ENCODE measurements around the gene SLC9A9. TPM values are rescaled to one million over a fixed set of nuclear protein-coding genes. Genes with fewer than 3 reads are reported as not detected.

The SLC9A9 gene
- total RNA-seq, 1 donor from 2014 or later = 7.1 TPM

DNA sequence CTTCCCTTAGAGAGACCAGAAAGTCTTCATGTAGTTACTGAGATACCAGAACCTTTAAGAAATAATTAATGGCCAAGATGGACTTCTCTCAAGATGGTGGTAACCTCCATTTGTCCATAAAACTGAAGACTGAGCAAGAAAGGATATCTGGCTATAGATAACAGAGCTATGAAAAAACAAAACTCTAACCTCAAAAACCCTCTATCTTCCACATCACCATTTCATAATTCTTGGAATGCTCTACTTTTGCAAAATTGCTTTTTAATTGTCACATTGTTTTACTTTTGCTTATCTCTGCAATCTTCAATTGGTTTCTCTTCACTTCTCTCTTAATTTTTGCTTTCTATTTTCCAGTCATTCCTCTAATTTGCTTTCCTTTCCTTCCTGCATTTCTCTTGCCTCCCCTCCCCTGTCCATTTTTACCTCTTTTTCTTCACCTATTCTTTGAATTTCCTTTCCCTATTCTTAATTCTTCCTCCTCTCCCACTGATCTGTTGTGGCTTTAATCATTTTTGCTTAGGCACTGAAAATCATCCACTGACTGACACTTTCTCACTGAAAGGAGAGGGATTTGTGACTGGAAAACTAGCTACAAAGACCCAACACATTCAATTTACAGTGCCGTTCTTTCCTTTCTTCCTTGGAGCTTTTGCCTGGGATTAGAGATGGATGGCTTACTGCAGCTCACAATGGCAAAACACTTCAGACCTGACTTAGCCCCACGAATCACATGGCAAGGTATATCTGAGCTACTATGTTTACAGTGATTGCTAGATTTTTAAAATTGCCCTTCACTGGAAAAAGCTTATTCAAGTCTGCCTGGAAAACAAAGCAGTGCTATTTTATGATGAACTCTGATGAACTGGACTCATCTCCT lies 485.9 kb downstream of the SLC9A9 start:
- DNase-seq (ENCODE audit: low read depth in 2 of 2) = no peak

DNA sequence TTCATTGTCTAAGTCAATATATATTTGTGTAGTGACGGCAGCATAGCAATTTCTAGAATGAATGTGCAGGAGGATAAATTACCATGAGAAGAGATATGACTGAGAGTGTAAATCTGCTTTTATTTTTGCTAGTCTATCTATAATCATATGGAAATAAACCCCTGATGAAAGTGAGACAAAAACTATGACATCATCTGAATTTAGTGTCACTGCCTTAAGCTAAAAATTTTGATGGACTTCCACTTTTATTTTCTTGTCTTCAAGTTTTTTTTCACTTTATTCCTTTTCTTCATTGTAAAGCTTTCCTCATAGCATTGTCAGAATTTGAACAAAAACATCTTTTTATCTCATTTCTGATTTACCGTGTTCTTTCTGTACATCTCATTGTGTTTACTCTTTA lies 486.7 kb downstream of the SLC9A9 start:
- DNase-seq (ENCODE audit: low read depth in 2 of 2) = no peak

DNA sequence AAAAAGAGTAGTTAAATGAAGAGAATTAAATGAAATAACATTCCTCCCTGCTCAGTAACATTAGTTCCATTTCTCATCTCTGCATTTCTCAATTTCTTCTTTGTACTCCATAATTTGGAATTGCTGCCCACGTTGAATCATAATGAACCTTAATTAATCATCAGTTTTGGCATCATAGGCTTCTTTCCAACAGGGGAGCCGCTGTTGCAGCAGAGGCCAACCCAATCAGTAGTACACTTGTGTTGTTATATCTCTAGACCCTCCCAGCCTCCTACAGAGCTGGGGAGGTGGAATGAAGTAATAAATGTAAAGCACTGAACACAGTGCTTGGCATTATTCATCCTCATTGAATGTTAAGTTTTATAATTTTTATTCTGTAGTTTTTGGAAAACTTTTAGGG lies 488.0 kb downstream of the SLC9A9 start:
- no peak for DNase-seq (ENCODE audit: low read depth in 2 of 2)

DNA sequence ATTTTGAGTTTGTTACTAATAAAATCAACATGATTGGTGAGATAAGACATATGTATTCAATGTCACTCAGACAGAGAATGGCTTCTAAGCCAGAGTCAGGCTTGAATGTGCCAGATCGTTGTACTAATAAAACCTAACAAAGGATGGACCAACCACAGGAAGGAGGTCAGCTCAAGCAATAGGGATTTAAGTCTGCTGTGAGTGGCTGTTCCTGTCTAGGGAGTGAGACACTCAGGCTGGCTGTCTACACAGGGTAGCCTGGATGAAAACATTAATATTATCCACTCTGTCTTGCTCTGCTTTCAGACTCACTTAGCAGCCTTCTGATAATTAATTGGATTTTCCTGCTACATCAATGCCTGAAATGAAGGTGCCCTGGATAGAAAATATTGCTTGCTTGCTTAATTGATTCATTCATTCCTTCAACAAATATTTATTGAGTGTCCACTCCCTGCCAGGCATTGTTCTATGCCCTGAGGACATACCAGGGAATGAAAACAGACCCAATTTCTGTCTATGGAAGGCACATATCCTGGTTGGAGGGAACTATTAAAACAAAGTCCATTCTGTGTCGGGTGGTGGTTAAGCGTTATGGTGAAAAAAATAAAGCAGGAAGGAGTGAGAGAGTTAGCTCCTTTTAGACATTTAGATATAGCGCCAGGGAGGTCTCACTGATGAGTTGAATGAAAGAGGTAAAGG lies 489.3 kb downstream of the SLC9A9 start:
- peak in 1 of 2 donors; percentile 26 for DNase-seq (ENCODE audit: low read depth in 2 of 2)

DNA sequence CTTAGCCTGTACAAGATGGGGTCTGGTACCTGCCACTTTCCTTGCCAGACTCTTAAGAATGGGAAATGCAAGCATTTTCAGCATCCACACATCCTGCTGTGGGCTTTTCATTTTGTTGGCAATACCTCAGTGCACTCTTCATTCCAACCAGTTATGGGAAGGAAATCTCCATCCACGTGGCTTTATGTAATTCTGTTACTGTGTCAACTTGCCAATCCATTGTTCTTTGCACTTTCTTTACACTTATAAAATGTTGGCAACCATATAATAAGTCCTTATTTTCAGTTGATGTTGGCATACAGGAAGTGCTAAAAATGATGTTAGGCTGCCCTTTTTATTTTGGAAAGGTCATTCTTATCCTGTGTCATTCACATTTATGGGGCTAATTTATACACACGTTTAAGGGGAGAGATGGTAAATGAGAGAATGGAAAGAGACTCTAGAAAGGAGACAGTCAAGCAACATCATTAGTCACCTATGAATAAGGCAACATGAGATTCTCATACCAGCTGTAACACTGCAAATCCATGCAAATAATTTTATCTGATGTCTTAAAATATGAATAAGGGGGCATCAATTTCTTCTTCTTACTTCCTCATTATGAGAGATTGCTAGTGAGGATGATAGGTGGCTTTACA lies 490.0 kb downstream of the SLC9A9 start:
- DNase-seq (ENCODE audit: low read depth in 2 of 2) = peak; percentile 45 to 84

DNA sequence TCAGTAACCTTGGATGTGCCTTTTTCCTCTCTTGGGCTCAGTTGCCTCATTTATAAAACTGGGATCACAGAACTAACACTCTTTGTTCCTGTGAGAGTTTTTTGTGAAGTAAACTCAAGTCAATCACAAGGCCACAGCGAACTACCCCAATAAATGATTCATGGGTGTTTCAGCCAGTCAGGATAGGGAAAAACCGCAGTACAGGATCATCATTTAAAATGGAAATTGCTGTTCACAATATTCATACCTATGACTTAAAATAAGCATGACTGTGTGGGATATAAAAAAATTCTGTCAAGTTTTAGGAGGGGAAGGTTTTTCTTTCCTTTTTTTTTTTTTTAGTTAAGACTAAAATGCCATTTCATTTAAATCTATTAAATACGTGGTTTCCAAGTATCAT lies 490.6 kb downstream of the SLC9A9 start:
- DNase-seq (ENCODE audit: low read depth in 2 of 2) = no peak

DNA sequence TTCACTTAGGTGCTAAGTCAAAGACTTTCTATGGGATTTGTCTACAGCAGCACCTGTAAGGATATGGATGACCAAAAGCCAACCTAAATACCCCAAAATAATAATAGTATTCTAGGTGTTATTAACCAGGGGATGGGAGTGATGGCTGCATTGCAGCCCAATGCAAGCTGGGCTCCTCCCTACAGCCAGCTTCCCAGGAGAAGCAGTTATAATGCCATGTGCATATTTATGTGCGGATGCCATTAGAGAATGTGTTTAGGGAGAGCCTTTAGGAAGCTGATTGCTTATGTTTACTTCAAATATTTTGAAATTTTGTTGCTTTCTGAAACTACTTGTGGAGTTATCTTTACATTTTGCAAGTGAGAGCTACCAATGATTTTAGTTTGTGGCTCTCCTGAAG lies 491.4 kb downstream of the SLC9A9 start:
- DNase-seq (ENCODE audit: low read depth in 2 of 2) = no peak

DNA sequence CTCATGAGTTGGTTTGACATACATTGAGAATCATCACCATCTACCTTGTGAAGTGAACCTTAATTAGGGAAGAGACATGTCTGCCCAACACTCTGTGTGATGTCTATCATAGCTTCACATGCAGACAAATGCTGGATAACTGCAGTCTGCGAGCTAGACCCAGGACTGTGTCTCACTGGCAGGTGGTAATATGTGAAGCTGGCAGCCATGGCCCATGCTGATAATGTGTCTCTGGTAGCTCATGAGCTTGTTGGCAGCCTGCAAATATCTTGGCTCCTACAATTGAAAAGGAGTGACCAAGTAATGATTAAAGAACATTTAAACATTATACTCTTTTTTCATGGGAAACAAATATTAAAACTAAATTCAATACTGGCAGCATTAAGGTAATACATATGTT lies 493.9 kb downstream of the SLC9A9 start:
- DNase-seq (ENCODE audit: low read depth in 2 of 2) = no peak

DNA sequence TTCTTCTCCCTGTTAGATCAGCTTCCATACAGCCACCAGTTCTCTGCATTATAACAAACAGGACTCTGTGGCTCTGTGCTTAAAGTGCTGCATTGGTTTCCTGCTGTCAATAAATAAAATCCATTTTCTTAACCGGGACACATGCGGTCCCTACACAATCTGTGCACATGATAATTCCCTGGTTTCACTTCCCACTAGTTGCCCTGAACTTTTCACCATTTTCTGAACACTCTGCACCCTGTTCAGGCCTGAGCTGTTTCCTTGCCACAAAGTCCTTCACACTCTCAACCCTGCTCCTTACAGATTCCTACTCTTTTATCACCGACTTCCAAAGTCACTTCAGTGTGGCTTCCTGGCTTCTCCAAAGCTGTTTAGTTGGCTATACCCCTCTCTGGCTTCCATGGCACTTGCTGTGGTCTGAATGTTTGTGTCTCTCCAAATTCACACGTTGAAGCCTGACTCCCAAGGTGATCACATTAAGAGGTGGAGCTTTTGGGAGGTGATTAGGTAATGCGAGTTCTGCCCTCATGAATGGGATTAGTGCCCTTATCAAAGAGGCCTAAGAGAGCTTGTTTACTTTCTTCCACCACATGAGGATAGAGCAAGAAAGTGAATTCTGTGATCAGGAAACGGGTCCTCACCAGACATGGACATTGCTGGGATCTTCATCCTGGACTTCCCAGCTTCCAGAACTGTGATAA lies 495.3 kb downstream of the SLC9A9 start:
- DNase-seq (ENCODE audit: low read depth in 2 of 2) = no peak

DNA sequence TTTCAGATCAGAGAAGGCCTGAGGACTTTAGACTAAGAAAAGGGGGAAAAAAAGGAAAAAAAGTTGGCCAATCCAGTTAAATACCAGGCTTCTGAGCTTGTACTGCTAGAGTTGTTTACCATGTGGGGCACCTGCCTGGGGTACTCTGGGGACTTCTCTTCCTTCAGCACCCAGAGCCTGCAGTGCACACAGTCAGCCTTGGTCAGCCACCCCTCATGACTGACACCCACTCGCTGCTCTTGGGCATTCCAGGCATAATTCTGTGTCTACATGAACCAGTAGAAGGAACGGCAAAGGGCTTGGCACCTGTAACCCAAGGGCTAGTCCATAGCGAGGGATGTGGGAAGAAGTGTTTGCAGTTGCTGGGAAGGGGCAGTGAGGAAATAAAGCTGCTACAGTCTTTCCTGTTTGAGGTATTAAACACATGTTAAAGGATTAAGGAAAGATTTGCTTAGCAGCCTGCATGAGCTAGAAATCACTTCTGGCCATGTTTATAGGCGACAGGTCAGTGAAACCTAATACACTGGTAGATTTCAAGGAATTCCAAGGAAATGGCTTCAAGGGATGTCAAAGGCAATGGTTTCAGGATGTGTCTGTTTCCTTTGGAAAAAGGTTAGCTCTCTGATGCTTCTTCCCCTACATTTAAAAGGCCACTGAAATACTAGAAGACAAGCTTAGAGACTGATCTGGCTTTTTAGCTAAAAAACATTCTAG lies 496.2 kb downstream of the SLC9A9 start:
- DNase-seq (ENCODE audit: low read depth in 2 of 2) = peak in 1 of 2 donors; percentile 71

DNA sequence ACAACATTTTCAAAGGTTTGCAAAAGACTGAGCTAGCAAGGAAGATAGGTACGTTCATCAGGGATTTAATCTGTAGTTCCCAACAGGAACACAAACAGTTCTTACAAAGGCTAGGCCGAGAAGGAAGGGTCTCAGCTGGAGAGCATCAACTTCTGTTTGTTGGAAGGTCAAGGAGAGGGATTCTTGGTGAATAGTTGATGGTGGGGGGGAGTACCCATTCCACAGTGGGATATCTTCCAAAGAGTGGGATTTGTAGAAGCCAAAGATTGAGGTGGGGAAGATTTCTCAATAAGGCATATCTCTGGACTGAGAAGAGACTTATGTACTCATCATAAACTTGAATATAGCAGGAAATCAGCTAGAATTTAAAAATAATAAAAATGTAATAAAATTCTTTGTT lies 496.9 kb downstream of the SLC9A9 start:
- no peak for DNase-seq (ENCODE audit: low read depth in 2 of 2)

DNA sequence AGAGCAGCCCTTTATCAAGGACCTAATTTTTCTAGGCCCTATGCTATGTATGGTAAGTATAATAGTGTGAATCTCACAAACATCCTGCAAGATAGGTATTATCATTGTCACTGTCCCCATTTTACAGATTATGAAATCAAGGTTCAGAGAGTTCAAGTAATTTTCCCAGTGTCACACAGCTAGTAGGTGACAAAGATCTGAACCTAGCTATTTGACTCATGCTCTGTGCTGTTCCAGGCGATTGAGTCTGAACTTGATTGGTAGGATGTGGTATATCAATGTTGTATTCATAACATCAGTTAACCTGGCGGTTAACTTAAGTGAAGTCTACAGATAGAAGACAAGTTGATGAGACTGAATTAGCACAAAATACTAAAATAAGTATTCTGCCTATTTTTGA lies 498.8 kb downstream of the SLC9A9 start:
- DNase-seq (ENCODE audit: low read depth in 2 of 2) = no peak

DNA sequence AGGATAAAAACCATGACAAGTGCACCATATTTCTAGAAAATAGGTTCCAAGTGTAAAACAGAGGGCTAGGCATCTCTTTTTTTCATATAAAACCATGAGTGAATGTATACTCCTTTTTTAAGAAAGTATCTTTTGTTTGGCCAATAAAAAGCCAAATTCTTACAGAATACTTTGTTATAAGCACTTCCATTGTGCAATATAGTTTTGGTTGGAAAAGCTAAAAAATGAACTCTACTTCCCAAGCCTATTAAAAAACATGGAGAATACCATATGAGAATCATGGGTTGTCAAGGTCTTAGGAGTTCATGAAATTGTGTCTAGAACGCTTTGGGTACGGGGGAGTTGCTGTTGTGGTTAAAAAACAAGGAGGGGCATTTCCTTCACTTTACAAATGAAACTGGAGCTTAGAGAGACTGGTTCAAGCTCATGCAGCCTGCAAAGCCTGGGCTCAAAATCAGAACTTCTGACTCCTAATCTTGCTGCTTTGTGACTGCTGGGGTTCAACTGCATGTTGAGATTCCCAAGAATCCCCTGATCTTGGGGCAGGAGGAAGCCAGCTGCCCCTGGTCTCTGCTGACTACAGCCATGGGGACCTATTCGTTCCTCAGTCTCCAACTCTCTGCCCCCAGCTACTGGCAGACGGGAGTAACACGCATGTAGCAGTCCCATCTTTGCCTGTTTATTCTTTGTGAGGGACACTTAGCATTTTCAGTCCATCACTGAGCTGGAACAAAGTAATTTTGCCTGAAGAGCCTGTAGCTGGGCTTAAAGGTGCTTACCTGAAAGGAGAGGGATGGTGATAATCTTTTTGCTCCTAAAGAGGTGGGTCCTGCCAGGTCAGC lies 499.6 kb downstream of the SLC9A9 start:
- DNase-seq (ENCODE audit: low read depth in 2 of 2) = no peak

DNA sequence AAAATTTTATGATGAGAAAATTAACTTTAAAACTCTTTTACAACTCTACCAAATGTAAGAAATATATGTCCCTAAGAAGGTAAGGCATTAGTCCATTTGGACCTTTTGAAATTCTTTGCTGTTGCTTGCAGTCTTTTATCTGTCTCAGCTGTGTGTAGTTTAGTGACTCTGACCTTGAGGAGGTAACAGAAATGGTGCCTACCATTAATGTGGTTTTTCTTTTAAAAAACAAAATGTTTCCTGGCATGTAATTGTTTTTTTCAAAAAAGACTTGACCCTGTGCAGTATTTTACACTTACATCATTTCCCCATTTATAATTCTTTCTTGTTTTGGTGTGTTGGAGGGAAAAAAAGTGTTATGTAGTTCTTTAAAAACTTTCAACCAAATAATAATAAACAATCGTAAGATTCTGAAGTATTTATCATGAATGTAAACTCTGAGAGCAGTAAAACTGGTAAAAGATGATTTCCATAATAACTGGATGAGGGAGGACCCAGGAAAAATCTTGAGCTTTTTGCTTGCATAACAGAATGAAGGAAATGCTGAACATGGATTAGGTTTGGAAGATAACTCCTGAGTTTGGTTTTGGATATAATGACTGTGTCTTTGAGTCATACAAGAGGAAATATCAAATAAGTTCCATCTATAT lies 503.6 kb downstream of the SLC9A9 start:
- peak; percentile 31 to 32 for DNase-seq (ENCODE audit: low read depth in 2 of 2)

DNA sequence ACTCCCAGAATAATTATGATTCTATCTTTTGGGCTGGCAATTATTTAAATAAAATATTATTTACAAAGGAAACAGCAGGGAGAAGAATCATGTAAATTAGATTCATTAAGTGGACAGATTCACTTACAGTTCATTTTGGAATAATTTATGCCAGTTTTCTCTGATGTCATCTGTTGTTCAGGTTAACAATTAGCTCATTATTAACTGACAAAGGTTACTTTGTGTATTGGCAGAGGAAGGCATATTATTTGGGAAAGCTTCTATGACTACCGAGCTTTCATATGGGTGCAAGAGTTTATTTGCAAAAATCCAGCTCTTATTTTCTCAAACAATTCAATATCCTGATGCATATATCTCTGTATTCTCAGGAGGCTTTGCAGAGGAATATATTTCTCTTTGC lies 504.3 kb downstream of the SLC9A9 start:
- DNase-seq (ENCODE audit: low read depth in 2 of 2) = no peak

DNA sequence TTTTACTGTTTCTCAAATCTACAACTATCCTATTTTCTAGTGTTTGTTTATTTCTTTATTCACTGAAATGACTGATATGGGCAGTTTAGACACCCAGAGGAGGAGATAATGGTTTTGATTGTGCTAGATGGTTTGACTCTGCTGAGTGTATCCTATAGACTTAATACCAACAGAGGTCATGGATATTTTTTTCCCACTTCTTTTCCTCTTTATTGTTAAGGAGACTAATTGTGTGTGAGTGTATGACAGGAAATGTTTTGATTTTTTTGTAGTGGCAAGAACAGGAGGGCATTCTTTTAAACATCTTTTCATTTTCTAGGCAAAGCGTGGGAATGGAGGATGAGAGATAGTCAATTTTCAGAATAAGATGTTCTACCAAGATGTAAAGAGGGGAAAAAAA lies 505.2 kb downstream of the SLC9A9 start:
- no peak for DNase-seq (ENCODE audit: low read depth in 2 of 2)

DNA sequence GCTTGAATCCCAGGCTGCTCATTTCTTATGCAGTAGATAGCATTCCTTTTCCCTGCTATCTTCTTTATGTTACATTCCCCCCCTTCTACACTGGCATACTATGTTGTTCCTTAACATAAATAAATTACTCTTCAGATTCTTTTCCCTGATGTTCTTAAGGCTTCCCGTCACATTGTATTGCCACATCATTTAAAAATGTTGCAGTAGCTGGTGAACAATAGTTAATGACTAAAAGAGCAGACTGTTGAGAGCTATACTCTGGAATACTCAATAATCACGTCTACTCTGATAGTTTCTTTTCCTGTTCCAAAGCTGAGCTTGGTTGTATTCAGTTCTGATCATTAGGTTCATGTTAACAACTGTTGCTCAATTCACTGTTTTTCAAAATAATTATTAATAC lies 508.8 kb downstream of the SLC9A9 start:
- DNase-seq (ENCODE audit: low read depth in 2 of 2) = no peak

DNA sequence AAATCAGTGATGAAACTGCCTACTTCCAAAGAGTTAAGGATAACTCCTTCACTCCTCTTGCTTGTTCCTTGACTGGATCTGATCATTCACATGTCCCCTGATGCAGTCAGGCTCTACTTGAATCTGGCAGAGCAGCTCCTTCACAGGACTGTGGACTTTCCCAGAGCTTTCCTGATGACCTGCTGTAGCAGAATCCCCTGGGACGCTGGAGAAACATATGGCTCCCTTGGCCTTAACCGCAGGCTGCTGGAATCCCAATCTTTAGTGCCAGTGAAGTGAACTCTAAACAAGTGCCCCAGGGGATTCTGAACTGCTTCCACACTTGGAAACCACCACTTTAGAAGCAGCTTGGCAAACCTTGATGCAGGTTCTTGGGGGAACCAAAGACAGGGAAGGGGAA lies 510.9 kb downstream of the SLC9A9 start:
- no peak for DNase-seq (ENCODE audit: low read depth in 2 of 2)

DNA sequence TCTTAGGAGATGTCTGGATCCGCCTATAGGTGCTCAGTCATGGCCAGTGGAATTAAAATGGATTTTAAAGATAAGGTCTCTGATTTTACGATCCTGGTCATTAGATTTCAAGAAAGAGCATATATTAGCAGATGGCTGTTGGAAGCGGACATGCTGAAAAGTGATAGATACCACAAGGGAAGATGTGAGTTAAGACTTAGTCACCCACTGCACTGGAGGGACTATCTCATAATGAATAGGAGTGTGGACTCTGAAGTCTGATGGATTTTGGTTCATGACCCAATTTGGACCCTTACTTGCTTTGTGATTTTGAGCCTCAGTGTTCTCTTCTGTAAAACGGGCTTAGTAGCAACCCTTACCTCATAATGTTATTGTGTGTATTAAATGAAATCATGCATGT lies 514.0 kb downstream of the SLC9A9 start:
- peak in 1 of 2 donors; percentile 4 for DNase-seq (ENCODE audit: low read depth in 2 of 2)

DNA sequence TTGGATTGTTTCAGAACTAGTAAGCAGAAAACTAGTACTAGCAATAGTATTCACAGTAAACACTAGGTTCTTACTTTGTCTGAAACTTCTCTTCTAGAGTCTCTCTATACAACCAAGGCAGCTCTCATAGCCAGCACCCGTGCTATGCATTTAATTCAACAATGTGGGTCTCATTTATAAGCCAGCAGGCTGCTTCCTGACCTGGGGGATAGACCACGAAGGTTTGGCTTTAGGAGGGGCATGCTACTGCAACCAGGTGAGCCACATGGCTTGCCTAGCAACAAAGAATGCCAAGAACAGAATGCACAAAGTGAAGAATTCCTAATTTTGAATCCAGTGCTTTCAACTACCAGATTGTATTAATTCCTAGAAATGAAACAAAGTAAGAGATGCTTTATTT lies 514.9 kb downstream of the SLC9A9 start:
- DNase-seq (ENCODE audit: low read depth in 2 of 2) = no peak
